Endothelial cell of umbilical vein (primary cell): ENCODE results near the gene NLE1. TPM values are rescaled to one million over a fixed set of nuclear protein-coding genes. Genes with fewer than 3 reads are reported as not detected.

Experiments used
- BruUV-seq: library from RNA; stranded (reverse); fragments of 400-500 nt; replicated peaks from 2 replicates; lab custom pipeline; 2021; lab: Mats Ljungman, UMichigan
- CTCF ChIA-PET: fragments of 300-600, 350-600 bp; sonication (Branson Sonifier 250); formaldehyde crosslinking; loops from one replicate; lab custom pipeline; 2021; ENCODE audit warnings: antibody characterized with exemption, inconsistent platforms; lab: Charles Lee
- POLR2A ChIA-PET: fragments of 300-600, 350-600 bp; sonication (Branson Sonifier 250); formaldehyde crosslinking; loops from one replicate; lab custom pipeline; 2021; ENCODE audit warnings: antibody characterized with exemption, inconsistent platforms; lab: Charles Lee
- DNase-seq: peaks from one replicate; pipeline ENCODE4 v3.0.0-alpha.2; 2011; ENCODE audit warnings: low read depth, low spot score
- FAIRE-seq: peaks from 2 replicates; lab custom pipeline; 2011; peaks lifted over from hg19 to GRCh38; lab: Jason Lieb, UNC
- H2AFZ ChIP-seq: 2 replicates; pipeline ENCODE4 v1.6.0; 2012; ENCODE audit warnings: low read depth, low read length, control low read depth, inconsistent platforms
- H3K27ac ChIP-seq: 2 replicates; pipeline ENCODE4 v1.5.1; 2011; ENCODE audit warnings: low read depth, mild to moderate bottlenecking, control low read depth, low read length, moderate library complexity; ENCODE audit not compliant: insufficient read depth
- H3K27me3 ChIP-seq, 2 experiments: 2 replicates each; pipeline versions ENCODE4 v1.6.0 to v1.6.1; 2011; ENCODE audit warnings: low read length in 2 of 2, mixed read lengths in 1 of 2; ENCODE audit not compliant: control insufficient read depth in 2 of 2, insufficient read depth in 2 of 2
- H3K36me3 ChIP-seq, 2 experiments: 2 replicates in 1 of 2; 3 replicates in 1 of 2; pipeline ENCODE4 v1.5.1; 2011; ENCODE audit warnings: low read length in 2 of 2, mild to moderate bottlenecking in 1 of 2, moderate library complexity in 1 of 2; ENCODE audit not compliant: control insufficient read depth in 2 of 2, insufficient read depth in 2 of 2; ENCODE audit errors: extremely low read depth in 1 of 2
- H3K4me1 ChIP-seq: 3 replicates; pipeline ENCODE4 v1.5.1; 2011; ENCODE audit warnings: mild to moderate bottlenecking, low read length; ENCODE audit not compliant: control insufficient read depth, insufficient read depth; ENCODE audit errors: extremely low read depth
- H3K4me2 ChIP-seq: 2 replicates; pipeline ENCODE4 v1.6.1; 2011; ENCODE audit warnings: low read length, control low read depth, mixed read lengths; ENCODE audit not compliant: insufficient read depth
- H3K4me3 ChIP-seq, 3 experiments: fragments of 200-600 bp in 1 of 3; sonication (generic), shearing (Covaris generic) in 1 of 3; replicated peaks in 1 of 3; 2 replicates each; pipeline ENCODE4 v1.5.1; 2011 to 2016; ENCODE audit warnings: control low read depth in 3 of 3, low read length in 3 of 3, mild to moderate bottlenecking in 2 of 3, inconsistent platforms in 1 of 3, low read depth in 1 of 3, moderate library complexity in 1 of 3; ENCODE audit not compliant: insufficient read depth in 1 of 3
- H3K79me2 ChIP-seq: 2 replicates; pipeline ENCODE4 v1.6.0; 2012; ENCODE audit warnings: low read length, inconsistent platforms; ENCODE audit not compliant: control insufficient read depth, insufficient read depth
- H3K9ac ChIP-seq: replicated peaks from 2 replicates; pipeline ENCODE3; 2011; ENCODE audit warnings: low read length, control low read depth; ENCODE audit not compliant: insufficient read depth; ENCODE audit errors: extremely low read depth
- H3K9me1 ChIP-seq: replicated peaks from 3 replicates; pipeline ENCODE4 v1.6.0; 2011; ENCODE audit warnings: mild to moderate bottlenecking, low read length; ENCODE audit not compliant: control insufficient read depth, insufficient read depth; ENCODE audit errors: extremely low read depth
- H3K9me3 ChIP-seq: replicated peaks from 2 replicates; pipeline ENCODE4 v1.5.1; 2012; ENCODE audit warnings: low read length, inconsistent platforms; ENCODE audit not compliant: control insufficient read depth, insufficient read depth
- H4K20me1 ChIP-seq: replicated peaks from 2 replicates; pipeline ENCODE3; 2011; ENCODE audit warnings: mild to moderate bottlenecking, low read length; ENCODE audit not compliant: control insufficient read depth, insufficient read depth; ENCODE audit errors: extremely low read depth
- CTCF ChIP-seq, 2 donors: IDR thresholded peaks; 1 replicate in 1 of 2; 2 replicates in 1 of 2; pipeline ENCODE4 v1.5.1; 2011; ENCODE audit warnings: low read length in 2 of 2, mild to moderate bottlenecking in 2 of 2, moderate library complexity in 2 of 2, control low read depth in 1 of 2, inconsistent platforms in 1 of 2, low read depth in 1 of 2; ENCODE audit not compliant: insufficient read depth in 1 of 2; ENCODE audit errors: extremely low read depth in 1 of 2
- EZH2 ChIP-seq: IDR thresholded peaks from 2 replicates; pipeline ENCODE4 v1.6.1; 2012; ENCODE audit warnings: borderline replicate concordance, low read depth, mild to moderate bottlenecking, moderate library complexity, low read length, inconsistent platforms; ENCODE audit not compliant: severe bottlenecking
- FOS ChIP-seq: IDR thresholded peaks from 2 replicates; pipeline ENCODE4 v1.6.1; 2011; ENCODE audit warnings: mild to moderate bottlenecking, low read length, moderate library complexity, borderline replicate concordance; ENCODE audit not compliant: insufficient read depth
- GATA2 ChIP-seq: IDR thresholded peaks from 2 replicates; pipeline ENCODE4 v1.7.0; 2011; ENCODE audit warnings: low read depth, mild to moderate bottlenecking, moderate library complexity, mixed read lengths, low read length; ENCODE audit not compliant: insufficient read length, insufficient read depth
- JUN ChIP-seq: IDR thresholded peaks from 2 replicates; pipeline ENCODE4 v1.6.1; 2011; ENCODE audit warnings: borderline replicate concordance, low read depth; ENCODE audit not compliant: insufficient read length, insufficient read depth
- MAX ChIP-seq: IDR thresholded peaks from 2 replicates; pipeline ENCODE4 v1.6.1; 2011; ENCODE audit not compliant: insufficient read depth, insufficient read length
- MYC ChIP-seq: IDR thresholded peaks from one replicate; pipeline ENCODE4 v1.6.1; 2011; ENCODE audit warnings: mild to moderate bottlenecking, low read depth, low read length
- POLR2A ChIP-seq: IDR thresholded peaks from 2 replicates; pipeline ENCODE4 v1.6.1; 2012; ENCODE audit warnings: low read depth, mild to moderate bottlenecking, control low read depth, low read length
- POLR2AphosphoS5 ChIP-seq: IDR thresholded peaks from 2 replicates; pipeline ENCODE4 v1.6.1; 2012; ENCODE audit warnings: low read depth, mild to moderate bottlenecking, control low read depth, low read length, moderate library complexity; ENCODE audit not compliant: insufficient read depth
- dilution Hi-C: fragments of 300-500 bp; cut with MboI; formaldehyde crosslinking; loops from one replicate; pipeline ENCODE4 v1.15.0; 2019; ENCODE audit warnings: low sequenced_read_pairs; ENCODE audit not compliant: extremely low pct_ligation_motif_present
- intact Hi-C: fragments of 100-400 bp; cut with micrococcal nuclease; formaldehyde crosslinking; loops from one replicate; pipeline ENCODE4 v1.10.0; 2022
- polyA plus RNA-seq, 4 experiments: library from polyadenylated mRNA; depleted of rRNA in 3 of 4; stranded (reverse) in 3 of 4; unstranded in 1 of 4; fragments of >200 nt; gene quantifications; 2 replicates each; pipeline versions ENCODE4 v1.2.1 to v1.2.3, GENCODE V29; 2011 to 2012; ENCODE audit warnings: missing spikeins in 1 of 4
- total RNA-seq: library from RNA; stranded (reverse); gene quantifications from 2 replicates; pipeline ENCODE4 v1.2.3, GENCODE V29; 2021

NLE1 gene
- total and polyA plus RNA-seq, 2 donors (not counting 3 experiments of a cell fraction or from before 2014, with no cell fraction given) = 19.1 to 22.8 TPM

- Histone ChIP-seq H3K4me1 (no peaks in the 10 kb centered on the region), H3K4me3 (no peak overlapping the region), H4K20me1 (no peaks in the 10 kb centered on the region), H2AFZ (no peak overlapping the region), H3K4me2 (no peak overlapping the region), H3K36me3 (peaks cover 4 to 19% of the 10 kb centered on the region in 2 experiments), H3K79me2 (no peaks in the 10 kb centered on the region), H3K9me3 (no peaks in the 10 kb centered on the region), H3K27me3 (no peaks in the 10 kb centered on the region), H3K9me1 (no peaks in the 10 kb centered on the region), H3K9ac (no peak overlapping the region), H3K27ac (no peak overlapping the region)
- dilution Hi-C loops = loop anchor here (25.0 kb wide), 1 partner anchor 116 kb away; the partner anchor contains the start of gene LIG3
- intact Hi-C loops = no loop called here
- TF ChIP-seq FOS (no peak), CTCF (IDR thresholded peaks at IDR 0.05; ENCODE audit: extremely low read depth in 1 of 2, insufficient read depth in 1 of 2, low read depth in 1 of 2, low read length in 2 of 2) (no peak), MYC (no peak), EZH2 (no peak), GATA2 (no peak), POLR2AphosphoS5 (no peak), JUN (no peak), MAX (no peak), POLR2A (no peak)
- FAIRE-seq (no peak), DNase-seq (no peak)
- ChIA-PET CTCF (interaction anchor here (1.0 to 1.3 kb wide), 2 partner anchors 15 to 683 kb away, joined by 3 read pairs; no protein-coding TSS in a partner anchor), POLR2A (no interaction called here)
- no TSS peak for BruUV-seq
These were observed 38.8 kb downstream of the NLE1 start for GRCh38 chr17:35103271-35103670.
